Measurements from ENCODE around the gene CD6.

GRCh38 chr11:61061081-61061826 is 89.8 kb downstream of the CD6 start:
- TF ChIP-seq CTCF (IDR thresholded peaks at IDR 0.05) (no peak), POLR2A (IDR thresholded peaks at IDR 0.05) (no peak)

Data from lower leg skin (tissue), 3 donors.